Measurements from ENCODE around the gene NFKBIB.

Gene NFKBIB

GRCh38 chr19:38953677-38954076 is 53.9 kb downstream of the NFKBIB start:
- no peak overlapping the region for H2AFZ ChIP-seq
- no peaks in the 10 kb centered on the region for H3K9me3 ChIP-seq (ENCODE audit: control insufficient read depth, low read length)
- TF ChIP-seq CTCF (IDR thresholded peaks at IDR 0.05): no peak
- no peak overlapping the region for H3K4me3 ChIP-seq (ENCODE audit: low read depth, low read length)
- no peak overlapping the region for H3K4me2 ChIP-seq (ENCODE audit: low read length)
- no peaks in the 10 kb centered on the region for H3K27me3 ChIP-seq (ENCODE audit: control insufficient read depth, insufficient read depth, low read length)
- no peak overlapping the region for H3K27ac ChIP-seq
- no peaks in the 10 kb centered on the region for H3K79me2 ChIP-seq
- H3K36me3 ChIP-seq (ENCODE audit: control insufficient read depth, insufficient read depth, low read length): no peaks in the 10 kb centered on the region
- no peak overlapping the region for H3K9ac ChIP-seq
- no peaks in the 10 kb centered on the region for H3K4me1 ChIP-seq

GRCh38 chr19:38956264-38956663 is 56.5 kb downstream of the NFKBIB start:
- Histone ChIP-seq H3K9me3 (ENCODE audit: control insufficient read depth, low read length) (no peaks in the 10 kb centered on the region), H3K27ac (no peak overlapping the region), H3K36me3 (ENCODE audit: control insufficient read depth, insufficient read depth, low read length) (no peaks in the 10 kb centered on the region), H3K27me3 (ENCODE audit: control insufficient read depth, insufficient read depth, low read length) (no peaks in the 10 kb centered on the region), H3K9ac (no peak overlapping the region), H3K4me1 (no peaks in the 10 kb centered on the region), H3K79me2 (peaks cover 3% of the 10 kb centered on the region), H3K4me2 (ENCODE audit: low read length) (no peak overlapping the region), H2AFZ (no peak overlapping the region), H3K4me3 (ENCODE audit: low read depth, low read length) (no peak overlapping the region)
- TF ChIP-seq CTCF (IDR thresholded peaks at IDR 0.05): no peak

- Histone ChIP-seq H3K9ac (no peak overlapping the region), H2AFZ (no peak overlapping the region), H3K27me3 (ENCODE audit: control insufficient read depth, insufficient read depth, low read length) (no peaks in the 10 kb centered on the region), H3K79me2 (peaks cover 8% of the 10 kb centered on the region), H3K4me1 (no peaks in the 10 kb centered on the region), H3K9me3 (ENCODE audit: control insufficient read depth, low read length) (no peaks in the 10 kb centered on the region), H3K4me2 (ENCODE audit: low read length) (no peak overlapping the region), H3K36me3 (ENCODE audit: control insufficient read depth, insufficient read depth, low read length) (no peaks in the 10 kb centered on the region), H3K4me3 (ENCODE audit: low read depth, low read length) (no peak overlapping the region), H3K27ac (no peak overlapping the region)
- TF ChIP-seq CTCF (IDR thresholded peaks at IDR 0.05): no peak
Measured at GRCh38 chr19:38958301-38958700, 58.5 kb downstream of the NFKBIB start.
